ENCODE results near the gene TMEM143. TPM values are rescaled to one million over a fixed set of nuclear protein-coding genes. Genes with fewer than 3 reads are reported as not detected.
A peak's percentile ranks its signal among the peaks of the same experiment; 100 is the strongest.

TMEM143 gene
- 7.7 TPM for polyA plus RNA-seq (2013)

DNA sequence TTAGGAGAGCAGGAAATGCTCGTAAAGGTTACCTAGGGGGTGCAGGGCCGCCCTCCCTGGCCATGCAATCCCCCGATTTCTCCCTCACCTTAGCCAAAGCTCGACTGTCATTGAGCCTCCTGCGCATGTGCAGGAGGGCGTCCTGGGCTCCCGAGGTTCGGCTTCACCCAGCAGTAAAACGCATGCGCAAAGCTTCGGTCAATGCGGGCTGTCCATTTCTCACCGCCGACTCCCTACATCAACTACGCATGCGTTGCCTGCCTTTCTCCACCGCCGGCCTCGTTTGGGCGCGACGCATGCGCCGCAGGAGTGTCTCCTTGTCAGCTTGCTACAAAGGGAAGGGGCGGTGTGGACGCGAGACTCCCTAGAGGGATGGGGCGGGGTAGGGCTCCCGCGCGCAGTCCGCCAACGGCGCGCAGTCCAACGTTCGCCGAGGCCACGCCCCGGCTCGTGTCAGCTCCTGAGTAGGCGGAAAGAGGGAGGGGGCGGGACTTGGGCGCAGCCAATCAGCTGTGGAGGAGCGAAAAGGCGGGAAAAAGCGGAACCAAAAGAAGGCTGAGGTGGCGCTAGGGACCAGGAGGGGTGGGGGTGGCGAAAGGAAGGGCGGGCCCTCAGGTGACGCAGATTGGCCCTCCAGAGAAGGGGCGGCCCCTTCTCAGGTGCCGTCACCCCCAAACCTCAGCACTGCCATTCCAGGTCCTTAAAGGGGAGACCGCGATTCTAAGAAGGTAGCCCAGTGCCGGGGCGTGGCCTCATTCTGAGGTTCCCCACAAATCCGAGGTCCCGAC is at the start of gene TMEM143, which contains the start of gene SYNGR4:
Gene TMEM143, minus strand, starts transcription at position 131 of the 788 bp plus-strand sequence. Its CDS starts 20 bp downstream, at position 111.
Gene SYNGR4, plus strand, starts transcription at position 558 of the 788 bp plus-strand sequence. CDS start 1,476 bp downstream, outside the sequence.
- ChIA-PET CTCF (interaction anchor here (0.7 to 3.1 kb wide), 8 partner anchors 10 to 162 kb away, joined by 3 to 14 read pairs (median 4); partner anchors contain the start of gene KDELR1), POLR2A (interaction anchor here (0.6 to 0.7 kb wide), 4 partner anchors 38 to 1050 kb away, joined by 3 to 7 read pairs (median 4); no protein-coding TSS in a partner anchor)
- H3K27me3 ChIP-seq (replicated peaks in 2 of 5; ENCODE audit: control insufficient read depth in 4 of 5, insufficient read depth in 5 of 5, low read length in 4 of 5) = no peaks in the 10 kb centered on the region
- WGBS (ENCODE audit: insufficient coverage) = under 1% methylated on average over 38 of the region's 59 CpGs
- peaks cover 0 to 17% (median 13%) of the 10 kb centered on the region in 4 experiments for H3K4me1 ChIP-seq (ENCODE audit: control extremely low read depth in 1 of 4, control insufficient read depth in 4 of 4, insufficient read depth in 4 of 4, low read length in 3 of 4)
- H3K4me3 ChIP-seq (ENCODE audit: control insufficient read depth in 1 of 7, extremely low read depth in 1 of 7, insufficient read depth in 4 of 7, low read depth in 2 of 7, low read length in 6 of 7) = peak within 1 kb of the TSS; percentile 28 to 85 (median 75)
- H3K27ac ChIP-seq (ENCODE audit: insufficient read depth in 1 of 2, low read depth in 1 of 2, low read length in 2 of 2, poor library complexity in 1 of 2, severe bottlenecking in 2 of 2) = peak within 1 kb of the TSS; percentile 66 to 92
- no peaks in the 10 kb centered on the region for H3K36me3 ChIP-seq (ENCODE audit: control insufficient read depth in 4 of 4, insufficient read depth in 4 of 4, low read length in 3 of 4)
- H3K9me3 ChIP-seq (ENCODE audit: control extremely low read depth in 1 of 5, control insufficient read depth in 4 of 5, insufficient read depth in 2 of 5, low read depth in 1 of 5, low read length in 4 of 5) = no peaks in the 10 kb centered on the region
- DNase-seq = peak; percentile 100

DNA sequence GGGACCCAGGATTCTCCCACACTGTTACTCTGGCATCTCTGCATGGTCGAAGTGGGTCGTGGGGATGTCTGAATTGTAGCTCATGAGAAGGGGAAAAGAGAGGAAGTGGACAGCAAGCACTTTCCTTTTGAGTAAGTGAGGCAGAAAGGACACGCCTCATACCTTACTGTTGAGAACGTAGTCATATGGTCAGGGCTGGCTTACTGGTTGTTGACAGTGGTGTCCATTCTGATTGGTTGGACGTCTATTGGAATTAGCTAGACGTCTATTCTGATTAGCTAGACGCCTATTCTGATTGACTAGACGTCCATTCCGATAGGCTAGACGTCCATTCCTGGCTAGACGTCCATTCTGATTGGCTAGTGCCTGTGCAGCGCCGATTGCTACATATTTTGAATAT is 42.1 kb upstream of the TMEM143 start:
- Histone ChIP-seq H3K27ac (ENCODE audit: insufficient read depth in 1 of 2, low read depth in 1 of 2, low read length in 2 of 2, poor library complexity in 1 of 2, severe bottlenecking in 2 of 2) (no peak overlapping the region), H3K27me3 (replicated peaks in 2 of 5; ENCODE audit: control insufficient read depth in 4 of 5, insufficient read depth in 5 of 5, low read length in 4 of 5) (no peaks in the 10 kb centered on the region), H3K36me3 (ENCODE audit: control insufficient read depth in 4 of 4, insufficient read depth in 4 of 4, low read length in 3 of 4) (no peaks in the 10 kb centered on the region), H3K9me3 (ENCODE audit: control extremely low read depth in 1 of 5, control insufficient read depth in 4 of 5, insufficient read depth in 2 of 5, low read depth in 1 of 5, low read length in 4 of 5) (no peaks in the 10 kb centered on the region), H3K4me1 (ENCODE audit: control extremely low read depth in 1 of 4, control insufficient read depth in 4 of 4, insufficient read depth in 4 of 4, low read length in 3 of 4) (no peaks in the 10 kb centered on the region), H3K4me3 (ENCODE audit: control insufficient read depth in 1 of 7, extremely low read depth in 1 of 7, insufficient read depth in 4 of 7, low read depth in 2 of 7, low read length in 6 of 7) (no peak overlapping the region)
- ChIA-PET CTCF (interaction anchor here (1.3 to 2.4 kb wide), 3 partner anchors 9 to 51 kb away, joined by 3 to 9 read pairs (median 3); partner anchors contain the start of gene KDELR1), POLR2A (no interaction called here)
- 90% methylated on average over 13 of the region's 13 CpGs for WGBS (ENCODE audit: insufficient coverage)
- DNase-seq = no peak

DNA sequence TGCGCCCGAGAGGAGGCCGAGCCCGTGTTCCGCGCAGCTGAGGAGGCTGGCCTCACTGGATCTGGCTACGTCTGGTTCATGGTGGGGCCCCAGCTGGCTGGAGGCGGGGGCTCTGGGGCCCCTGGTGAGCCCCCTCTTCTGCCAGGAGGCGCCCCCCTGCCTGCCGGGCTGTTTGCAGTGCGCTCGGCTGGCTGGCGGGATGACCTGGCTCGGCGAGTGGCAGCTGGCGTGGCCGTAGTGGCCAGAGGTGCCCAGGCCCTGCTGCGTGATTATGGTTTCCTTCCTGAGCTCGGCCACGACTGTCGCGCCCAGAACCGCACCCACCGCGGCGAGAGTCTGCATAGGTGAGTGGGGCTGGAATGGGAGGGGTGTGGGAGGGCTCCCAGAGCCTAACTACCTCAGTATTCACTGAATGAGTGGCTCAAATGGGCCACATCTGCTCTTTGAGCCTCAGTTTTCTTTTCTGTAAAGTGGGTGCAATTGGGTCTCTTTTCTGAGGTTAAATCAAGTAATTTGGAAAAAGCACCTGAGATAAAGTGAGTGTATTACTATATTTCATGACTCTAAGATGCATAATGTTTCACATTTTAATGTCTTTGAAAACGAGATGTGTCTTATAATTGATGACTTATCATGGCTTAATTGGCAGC is 41.4 kb upstream of the TMEM143 start:
- ChIA-PET CTCF (interaction anchor here (0.6 to 2.4 kb wide), 4 partner anchors 10 to 114 kb away, joined by 3 to 9 read pairs (median 4); partner anchors contain the start of gene KDELR1), POLR2A (no interaction called here)
- no peak for DNase-seq
- no peaks in the 10 kb centered on the region for H3K9me3 ChIP-seq (ENCODE audit: control extremely low read depth in 1 of 5, control insufficient read depth in 4 of 5, insufficient read depth in 2 of 5, low read depth in 1 of 5, low read length in 4 of 5)
- 93% methylated on average over 21 of the region's 27 CpGs for WGBS (ENCODE audit: insufficient coverage)
- H3K4me3 ChIP-seq (ENCODE audit: control insufficient read depth in 1 of 7, extremely low read depth in 1 of 7, insufficient read depth in 4 of 7, low read depth in 2 of 7, low read length in 6 of 7) = no peak overlapping the region
- H3K4me1 ChIP-seq (ENCODE audit: control extremely low read depth in 1 of 4, control insufficient read depth in 4 of 4, insufficient read depth in 4 of 4, low read length in 3 of 4) = peaks cover 0 to 4% (median 2%) of the 10 kb centered on the region in 4 experiments
- no peak overlapping the region for H3K27ac ChIP-seq (ENCODE audit: insufficient read depth in 1 of 2, low read depth in 1 of 2, low read length in 2 of 2, poor library complexity in 1 of 2, severe bottlenecking in 2 of 2)
- no peaks in the 10 kb centered on the region for H3K36me3 ChIP-seq (ENCODE audit: control insufficient read depth in 4 of 4, insufficient read depth in 4 of 4, low read length in 3 of 4)
- H3K27me3 ChIP-seq (replicated peaks in 2 of 5; ENCODE audit: control insufficient read depth in 4 of 5, insufficient read depth in 5 of 5, low read length in 4 of 5) = no peaks in the 10 kb centered on the region

DNA sequence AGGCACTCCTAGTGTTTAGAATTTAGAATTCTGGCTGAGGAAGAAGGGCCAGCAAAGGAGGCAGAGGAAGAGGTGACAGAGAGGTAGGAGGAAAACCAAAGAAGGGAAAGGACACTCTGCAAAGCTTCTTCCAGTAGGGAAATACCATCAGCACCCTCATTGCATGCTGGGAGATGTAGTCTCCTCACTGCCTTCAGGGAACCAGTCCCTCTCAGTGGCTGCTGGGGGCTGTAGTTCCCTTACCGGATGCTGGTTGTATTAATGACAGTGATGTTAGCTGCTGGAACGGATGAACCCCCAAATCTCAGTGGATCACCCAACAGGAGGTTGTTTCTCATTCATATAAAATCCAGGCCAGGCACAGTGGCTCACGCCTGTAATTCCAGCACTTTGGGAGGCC is 39.9 kb upstream of the TMEM143 start:
- H3K9me3 ChIP-seq (ENCODE audit: control extremely low read depth in 1 of 5, control insufficient read depth in 4 of 5, insufficient read depth in 2 of 5, low read depth in 1 of 5, low read length in 4 of 5) = no peaks in the 10 kb centered on the region
- no peak overlapping the region for H3K27ac ChIP-seq (ENCODE audit: insufficient read depth in 1 of 2, low read depth in 1 of 2, low read length in 2 of 2, poor library complexity in 1 of 2, severe bottlenecking in 2 of 2)
- ChIA-PET POLR2A (no interaction called here), CTCF (interaction anchor here (0.6 to 1.3 kb wide), 5 partner anchors 8 to 74 kb away, joined by 3 to 5 read pairs (median 3); partner anchors contain the start of gene TMEM143)
- H3K4me3 ChIP-seq (ENCODE audit: control insufficient read depth in 1 of 7, extremely low read depth in 1 of 7, insufficient read depth in 4 of 7, low read depth in 2 of 7, low read length in 6 of 7) = no peak overlapping the region
- 100% methylated on average over 1 of the region's 3 CpGs for WGBS (ENCODE audit: insufficient coverage)
- peak; percentile 50 to 79 (median 72) for DNase-seq
- H3K36me3 ChIP-seq (ENCODE audit: control insufficient read depth in 4 of 4, insufficient read depth in 4 of 4, low read length in 3 of 4) = no peaks in the 10 kb centered on the region
- peaks cover 0 to 13% (median 6%) of the 10 kb centered on the region in 4 experiments for H3K4me1 ChIP-seq (ENCODE audit: control extremely low read depth in 1 of 4, control insufficient read depth in 4 of 4, insufficient read depth in 4 of 4, low read length in 3 of 4)
- peaks cover 0 to 3% (median 0%) of the 10 kb centered on the region in 5 experiments for H3K27me3 ChIP-seq (replicated peaks in 2 of 5; ENCODE audit: control insufficient read depth in 4 of 5, insufficient read depth in 5 of 5, low read length in 4 of 5)

DNA sequence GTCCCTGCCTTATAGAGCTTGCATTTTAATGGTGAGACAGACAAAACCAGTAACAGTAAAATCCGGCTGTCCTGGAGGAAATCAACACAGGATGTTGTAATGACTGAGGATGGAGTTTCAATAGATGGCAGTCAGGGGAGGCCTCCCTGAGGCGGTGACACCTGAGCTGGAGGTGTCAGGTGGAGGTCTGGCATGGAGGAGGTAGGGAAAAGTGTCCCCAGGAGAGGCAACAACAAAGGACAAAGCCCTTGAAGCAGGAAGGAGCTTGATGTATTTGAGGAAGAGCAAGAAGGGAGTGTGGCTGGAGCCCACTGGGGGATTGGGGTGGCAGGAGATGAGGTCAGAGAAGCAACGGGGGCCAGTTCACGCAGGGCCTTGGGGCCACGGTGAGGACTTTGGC is 37.5 kb upstream of the TMEM143 start:
- CTCF ChIA-PET = interaction anchor here (0.9 to 1.7 kb wide), 3 partner anchors 10 to 183 kb away, joined by 3 to 4 read pairs (median 4); partner anchors contain the start of gene KDELR1

DNA sequence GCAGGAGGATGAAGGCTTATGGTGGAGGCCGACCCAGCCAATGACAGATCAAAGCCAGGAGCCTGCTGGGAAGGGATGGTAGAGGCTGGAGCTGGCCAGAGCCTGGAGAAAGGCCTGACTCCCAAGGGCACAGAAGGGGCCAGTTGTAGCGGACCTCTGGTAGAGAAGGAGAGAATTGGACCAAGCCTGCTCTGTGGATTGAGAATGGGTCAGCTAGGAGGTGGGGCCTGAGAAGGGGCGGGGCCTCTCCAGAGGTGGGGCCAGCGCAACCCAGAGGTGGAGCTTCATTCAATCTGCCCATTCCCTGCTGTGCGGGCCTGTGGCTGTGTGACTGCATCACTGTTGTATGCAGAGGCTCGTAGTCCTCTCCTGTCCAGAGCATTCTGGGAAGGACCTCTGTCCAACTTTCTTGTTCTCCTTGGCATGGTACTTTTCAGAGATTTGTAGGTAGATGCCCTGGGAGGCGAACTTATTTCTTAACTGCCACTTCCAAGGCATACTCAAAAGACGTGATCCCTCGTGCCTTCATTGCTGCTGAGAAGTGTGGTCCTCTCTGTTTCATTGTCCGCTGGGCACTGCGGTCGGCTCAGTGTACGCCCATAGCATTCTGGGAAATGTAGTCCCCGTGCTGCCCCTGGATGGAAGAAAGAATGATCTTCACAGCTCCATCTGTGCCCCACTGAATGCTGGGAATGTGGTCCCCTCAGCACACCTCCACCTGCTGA is 36.4 kb upstream of the TMEM143 start:
- Histone ChIP-seq H3K9me3 (ENCODE audit: control extremely low read depth in 1 of 5, control insufficient read depth in 4 of 5, insufficient read depth in 2 of 5, low read depth in 1 of 5, low read length in 4 of 5) (no peaks in the 10 kb centered on the region), H3K27me3 (replicated peaks in 2 of 5; ENCODE audit: control insufficient read depth in 4 of 5, insufficient read depth in 5 of 5, low read length in 4 of 5) (peaks cover 0 to 35% (median 25%) of the 10 kb centered on the region in 5 experiments), H3K4me3 (ENCODE audit: control insufficient read depth in 1 of 7, extremely low read depth in 1 of 7, insufficient read depth in 4 of 7, low read depth in 2 of 7, low read length in 6 of 7) (peak overlapping the region in 1 of 7 experiments; percentile 11), H3K4me1 (ENCODE audit: control extremely low read depth in 1 of 4, control insufficient read depth in 4 of 4, insufficient read depth in 4 of 4, low read length in 3 of 4) (peaks cover 0 to 32% (median 17%) of the 10 kb centered on the region in 4 experiments), H3K36me3 (ENCODE audit: control insufficient read depth in 4 of 4, insufficient read depth in 4 of 4, low read length in 3 of 4) (no peaks in the 10 kb centered on the region), H3K27ac (ENCODE audit: insufficient read depth in 1 of 2, low read depth in 1 of 2, low read length in 2 of 2, poor library complexity in 1 of 2, severe bottlenecking in 2 of 2) (no peak overlapping the region)
- WGBS (ENCODE audit: insufficient coverage) = 67% methylated on average over 12 of the region's 14 CpGs
- no peak for DNase-seq
- POLR2A ChIA-PET = no interaction called here
- CTCF ChIA-PET = interaction anchor here (1.6 to 1.7 kb wide), 2 partner anchors 9 to 14 kb away, joined by 4 read pairs; partner anchors contain the start of gene KDELR1

More for the DNA sequence above, 37.5 kb upstream of the TMEM143 start:
- peaks cover 0 to 32% (median 17%) of the 10 kb centered on the region in 4 experiments for H3K4me1 ChIP-seq (ENCODE audit: control extremely low read depth in 1 of 4, control insufficient read depth in 4 of 4, insufficient read depth in 4 of 4, low read length in 3 of 4)
- POLR2A ChIA-PET = no interaction called here
- no peaks in the 10 kb centered on the region for H3K36me3 ChIP-seq (ENCODE audit: control insufficient read depth in 4 of 4, insufficient read depth in 4 of 4, low read length in 3 of 4)
- DNase-seq = no peak
- WGBS (ENCODE audit: insufficient coverage) = 96% methylated on average over 5 of the region's 5 CpGs
- H3K9me3 ChIP-seq (ENCODE audit: control extremely low read depth in 1 of 5, control insufficient read depth in 4 of 5, insufficient read depth in 2 of 5, low read depth in 1 of 5, low read length in 4 of 5) = no peaks in the 10 kb centered on the region
- H3K27ac ChIP-seq (ENCODE audit: insufficient read depth in 1 of 2, low read depth in 1 of 2, low read length in 2 of 2, poor library complexity in 1 of 2, severe bottlenecking in 2 of 2) = no peak overlapping the region
- H3K27me3 ChIP-seq (replicated peaks in 2 of 5; ENCODE audit: control insufficient read depth in 4 of 5, insufficient read depth in 5 of 5, low read length in 4 of 5) = peaks cover 0 to 24% (median 17%) of the 10 kb centered on the region in 5 experiments
- no peak overlapping the region for H3K4me3 ChIP-seq (ENCODE audit: control insufficient read depth in 1 of 7, extremely low read depth in 1 of 7, insufficient read depth in 4 of 7, low read depth in 2 of 7, low read length in 6 of 7)
